A673 (cell line): Measurements from ENCODE around the gene ACSM2A. TPM values are rescaled to one million over a fixed set of nuclear protein-coding genes. Genes with fewer than 3 reads are reported as not detected.
"Not testable (repeated sequence)": the region's sequence is repeated elsewhere in the genome, so short reads cannot be mapped to it uniquely, and the experiment has no call there.

ENCODE experiments used
- BruUV-seq: library from RNA; stranded (reverse); fragments of 400-500 nt; replicated peaks from 2 replicates; lab custom pipeline; 2021; lab: Mats Ljungman, UMichigan
- CTCF ChIA-PET: fragments of 300-600 bp; sonication (Branson Sonifier 250); formaldehyde crosslinking; loops from one replicate; lab custom pipeline; 2022; ENCODE audit warnings: antibody characterized with exemption; lab: Charles Lee
- POLR2A ChIA-PET: fragments of 300-600 bp; sonication (Branson Sonifier 250); formaldehyde crosslinking; loops from one replicate; lab custom pipeline; 2022; ENCODE audit warnings: antibody characterized with exemption; ENCODE audit not compliant: low non-redundant PET; lab: Charles Lee
- DNase-seq: peaks from one replicate; pipeline ENCODE4 v3.0.0-alpha.2; 2015; ENCODE audit warnings: low spot score
- H3K27ac ChIP-seq: fragments of 200-600 bp; sonication (generic); 2 replicates; pipeline ENCODE4 v1.5.1; 2016; ENCODE audit warnings: mixed run types, low read depth, mild to moderate bottlenecking, mixed read lengths, antibody characterized with exemption, low read length; ENCODE audit not compliant: poor library complexity, severe bottlenecking
- H3K27me3 ChIP-seq: fragments of 200-600 bp; sonication (generic); replicated peaks from 2 replicates; pipeline ENCODE4 v1.6.1; 2017; ENCODE audit warnings: mixed run types, low read depth, mild to moderate bottlenecking, mixed read lengths, antibody characterized with exemption, low read length; ENCODE audit not compliant: insufficient read depth, poor library complexity
- H3K36me3 ChIP-seq: fragments of 200-600 bp; sonication (generic); 2 replicates; pipeline ENCODE4 v1.6.1; 2016; ENCODE audit warnings: mixed run types, mild to moderate bottlenecking, mixed read lengths, antibody characterized with exemption, low read length; ENCODE audit not compliant: insufficient read depth, poor library complexity, severe bottlenecking
- H3K4me1 ChIP-seq: fragments of 200-600 bp; sonication (generic); 2 replicates; pipeline ENCODE4 v1.6.1; 2017; ENCODE audit warnings: mixed run types, mild to moderate bottlenecking, mixed read lengths, antibody characterized with exemption, low read length; ENCODE audit not compliant: insufficient read depth, poor library complexity, severe bottlenecking
- H3K4me3 ChIP-seq: fragments of 200-600 bp; sonication (generic); 2 replicates; pipeline ENCODE4 v1.5.1; 2016; ENCODE audit warnings: low read depth, mixed run types, mild to moderate bottlenecking, mixed read lengths, low read length; ENCODE audit not compliant: poor library complexity, severe bottlenecking
- H3K9me3 ChIP-seq: fragments of 200-600 bp; sonication (generic); 2 replicates; pipeline ENCODE4 v1.6.1; 2016; ENCODE audit warnings: mixed run types, low read depth, mild to moderate bottlenecking, mixed read lengths, antibody characterized with exemption, low read length; ENCODE audit not compliant: poor library complexity, severe bottlenecking
- CTCF ChIP-seq: fragments of 300-800, 200-600 bp; sonication (generic); conservative IDR thresholded peaks from 2 replicates; pipeline ENCODE4 v1.5.1; 2017; ENCODE audit warnings: low read depth, mild to moderate bottlenecking, antibody characterized with exemption, low read length, moderate library complexity, mixed read lengths
- EZH2 ChIP-seq: fragments of 200-600 bp; sonication (generic); IDR thresholded peaks from 2 replicates; pipeline ENCODE4 v1.6.1; 2017; ENCODE audit warnings: borderline replicate concordance, low read depth, mild to moderate bottlenecking, mixed read lengths, antibody characterized with exemption, low read length; ENCODE audit not compliant: poor library complexity, severe bottlenecking
- intact Hi-C: fragments of 100-400 bp; cut with micrococcal nuclease; formaldehyde crosslinking; loops from one replicate; pipeline ENCODE4 v1.10.0; 2022; ENCODE audit not compliant: unreplicated experiment
- total RNA-seq: library from RNA; stranded (reverse); gene quantifications from 2 replicates; pipeline ENCODE4 v1.2.3, GENCODE V29; 2021

The ACSM2A gene
- total RNA-seq, 1 experiment from 2014 or later = not detected

GRCh38 chr16:20430948-20431347 is 20.4 kb upstream of the ACSM2A start:
- no peaks in the 10 kb centered on the region for H3K36me3 ChIP-seq
- no peak for DNase-seq
- no peak for TF ChIP-seq CTCF
- no peak for TF ChIP-seq EZH2
- H3K27ac ChIP-seq = no peak overlapping the region
- CTCF ChIA-PET = no interaction called here
- intact Hi-C loops = no loop called here
- H3K9me3 ChIP-seq = no peaks in the 10 kb centered on the region
- BruUV-seq = no TSS peak
- H3K4me3 ChIP-seq = no peak overlapping the region
- H3K4me1 ChIP-seq = no peaks in the 10 kb centered on the region
- peaks cover 10% of the 10 kb centered on the region for H3K27me3 ChIP-seq
- POLR2A ChIA-PET = no interaction called here

GRCh38 chr16:20438950-20439349 is 12.4 kb upstream of the ACSM2A start:
- POLR2A ChIA-PET, H3K4me1 ChIP-seq, H3K27ac ChIP-seq, CTCF ChIA-PET, H3K27me3 ChIP-seq, intact Hi-C loops, DNase-seq, H3K9me3 ChIP-seq, H3K36me3 ChIP-seq, BruUV-seq, H3K4me3 ChIP-seq: not testable (repeated sequence)

GRCh38 chr16:20439820-20440231 is 11.5 kb upstream of the ACSM2A start:
- DNase-seq, POLR2A ChIA-PET, H3K36me3 ChIP-seq, H3K9me3 ChIP-seq, H3K27me3 ChIP-seq, H3K4me1 ChIP-seq, H3K4me3 ChIP-seq, H3K27ac ChIP-seq, intact Hi-C loops, CTCF ChIA-PET, BruUV-seq: not testable (repeated sequence)

- H3K36me3 ChIP-seq, H3K27ac ChIP-seq, DNase-seq, H3K27me3 ChIP-seq, H3K9me3 ChIP-seq, intact Hi-C loops, H3K4me3 ChIP-seq, H3K4me1 ChIP-seq, POLR2A ChIA-PET, BruUV-seq: not testable (repeated sequence)
- CTCF ChIA-PET = interaction anchor here (0.6 kb wide), 1 partner anchor 332 kb away, joined by 3 read pairs; no protein-coding TSS in a partner anchor
Measured at GRCh38 chr16:20440731-20441130, 10.6 kb upstream of the ACSM2A start.

GRCh38 chr16:20441191-20441590 is 10.1 kb upstream of the ACSM2A start:
- Histone ChIP-seq H3K36me3 (no peaks in the 10 kb centered on the region), H3K27me3 (no peaks in the 10 kb centered on the region), H3K4me3 (no peak overlapping the region), H3K27ac (no peak overlapping the region), H3K9me3 (no peaks in the 10 kb centered on the region), H3K4me1 (no peaks in the 10 kb centered on the region)
- no peak for DNase-seq
- ChIA-PET CTCF (interaction anchor here (0.6 kb wide), 1 partner anchor 333 kb away, joined by 3 read pairs; no protein-coding TSS in a partner anchor), POLR2A (no interaction called here)
- TF ChIP-seq EZH2 = no peak
- TF ChIP-seq CTCF = no peak
- intact Hi-C loops = no loop called here
- no TSS peak for BruUV-seq

- POLR2A ChIA-PET, H3K4me3 ChIP-seq, H3K27me3 ChIP-seq, BruUV-seq, DNase-seq, H3K9me3 ChIP-seq, H3K27ac ChIP-seq, H3K36me3 ChIP-seq, intact Hi-C loops, CTCF ChIA-PET, H3K4me1 ChIP-seq: not testable (repeated sequence)
Measured at GRCh38 chr16:20441859-20442258, 9.5 kb upstream of the ACSM2A start.
